KOPT-K1 (cell line): ENCODE measurements around the gene RNF141.

Experiments used
- H3K27ac ChIP-seq: fragments of 200-600 bp; sonication (generic); 2 replicates; pipeline ENCODE4 v1.5.1; 2016; ENCODE audit warnings: antibody characterized with exemption, mild to moderate bottlenecking, low read depth, low read length; ENCODE audit not compliant: poor library complexity, severe bottlenecking
- H3K36me3 ChIP-seq: fragments of 200-600 bp; sonication (generic); 2 replicates; pipeline ENCODE4 v1.5.1; 2017; ENCODE audit warnings: antibody characterized with exemption, mild to moderate bottlenecking, low read length, moderate library complexity; ENCODE audit not compliant: insufficient read depth
- H3K9me3 ChIP-seq: fragments of 200-600 bp; sonication (generic); 2 replicates; pipeline ENCODE4 v1.5.1; 2017; ENCODE audit warnings: antibody characterized with exemption, low read length, mild to moderate bottlenecking; ENCODE audit not compliant: insufficient read depth, poor library complexity, severe bottlenecking

Gene RNF141

GRCh38 chr11:10478066-10478465 lies 62.9 kb downstream of the RNF141 start:
- Histone ChIP-seq H3K9me3 (no peaks in the 10 kb centered on the region), H3K36me3 (peaks cover 92% of the 10 kb centered on the region), H3K27ac (no peak overlapping the region)

- Histone ChIP-seq H3K9me3 (no peaks in the 10 kb centered on the region), H3K36me3 (peaks cover 88% of the 10 kb centered on the region), H3K27ac (no peak overlapping the region)
Measured at GRCh38 chr11:10477690-10478046, 63.3 kb downstream of the RNF141 start.

GRCh38 chr11:10476927-10477689 lies 63.9 kb downstream of the RNF141 start:
- Histone ChIP-seq H3K36me3 (peaks cover 82% of the 10 kb centered on the region), H3K9me3 (no peaks in the 10 kb centered on the region), H3K27ac (no peak overlapping the region)

GRCh38 chr11:10476342-10476741 lies 64.6 kb downstream of the RNF141 start:
- H3K36me3 ChIP-seq: peaks cover 75% of the 10 kb centered on the region
- no peak overlapping the region for H3K27ac ChIP-seq

GRCh38 chr11:10474551-10474950 lies 66.4 kb downstream of the RNF141 start:
- no peak overlapping the region for H3K27ac ChIP-seq
- H3K36me3 ChIP-seq: peaks cover 61% of the 10 kb centered on the region

More at GRCh38 chr11:10476342-10476741, 64.6 kb downstream of the RNF141 start:
- no peaks in the 10 kb centered on the region for H3K9me3 ChIP-seq

GRCh38 chr11:10473371-10473770 lies 67.6 kb downstream of the RNF141 start:
- peaks cover under 1% of the 10 kb centered on the region for H3K9me3 ChIP-seq
- peaks cover 50% of the 10 kb centered on the region for H3K36me3 ChIP-seq
- no peak overlapping the region for H3K27ac ChIP-seq

More at GRCh38 chr11:10474551-10474950, 66.4 kb downstream of the RNF141 start:
- no peaks in the 10 kb centered on the region for H3K9me3 ChIP-seq

- H3K27ac ChIP-seq: no peak overlapping the region
- peaks cover 65% of the 10 kb centered on the region for H3K36me3 ChIP-seq
- peaks cover 22% of the 10 kb centered on the region for H3K9me3 ChIP-seq
Measured at GRCh38 chr11:10462746-10463300, 78.2 kb downstream of the RNF141 start.
